ENCODE measurements around the gene MFSD2B.

DNA sequence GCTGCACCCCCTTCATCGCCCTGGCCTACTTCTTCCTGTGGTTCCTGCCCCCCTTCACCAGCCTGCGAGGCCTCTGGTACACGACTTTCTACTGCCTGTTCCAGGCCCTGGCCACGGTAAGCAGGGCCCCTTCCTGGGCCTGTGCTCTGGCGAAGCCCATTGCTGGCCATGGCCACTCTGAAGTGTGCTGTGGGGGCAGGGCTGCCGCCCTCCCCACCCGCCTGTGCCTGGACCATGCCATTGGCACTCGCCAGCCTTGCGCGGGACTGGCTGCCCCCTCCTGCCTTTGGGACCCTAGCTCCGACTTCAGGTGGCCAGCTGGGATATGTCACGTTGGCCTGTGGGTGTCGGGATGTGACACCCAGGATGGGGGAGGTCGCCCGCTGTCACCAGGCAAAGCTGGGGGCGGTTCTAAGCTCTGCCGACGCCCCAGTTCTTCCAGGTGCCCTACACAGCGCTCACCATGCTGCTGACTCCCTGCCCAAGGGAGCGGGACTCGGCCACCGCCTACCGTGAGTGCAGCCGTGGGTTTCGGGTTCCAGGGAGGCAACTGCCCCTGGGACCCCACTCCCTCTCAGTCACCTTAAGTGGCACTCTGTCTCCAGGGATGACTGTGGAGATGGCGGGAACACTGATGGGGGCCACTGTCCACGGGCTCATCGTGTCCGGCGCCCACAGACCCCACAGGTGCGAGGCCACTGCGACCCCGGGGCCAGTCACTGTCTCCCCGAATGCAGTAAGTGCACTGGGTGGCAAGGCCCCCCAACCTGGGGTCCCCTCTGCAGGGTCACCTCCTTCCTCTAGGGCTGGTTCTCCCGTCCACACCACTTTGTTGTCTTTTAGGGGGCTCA, 7.2 kb downstream of the MFSD2B start:
- no peak for TF ChIP-seq POLR2AphosphoS5 (IDR thresholded peaks at IDR 0.05; ENCODE audit: insufficient read depth in 1 of 2, low read depth in 1 of 2)
- TF ChIP-seq, protein P1, sequence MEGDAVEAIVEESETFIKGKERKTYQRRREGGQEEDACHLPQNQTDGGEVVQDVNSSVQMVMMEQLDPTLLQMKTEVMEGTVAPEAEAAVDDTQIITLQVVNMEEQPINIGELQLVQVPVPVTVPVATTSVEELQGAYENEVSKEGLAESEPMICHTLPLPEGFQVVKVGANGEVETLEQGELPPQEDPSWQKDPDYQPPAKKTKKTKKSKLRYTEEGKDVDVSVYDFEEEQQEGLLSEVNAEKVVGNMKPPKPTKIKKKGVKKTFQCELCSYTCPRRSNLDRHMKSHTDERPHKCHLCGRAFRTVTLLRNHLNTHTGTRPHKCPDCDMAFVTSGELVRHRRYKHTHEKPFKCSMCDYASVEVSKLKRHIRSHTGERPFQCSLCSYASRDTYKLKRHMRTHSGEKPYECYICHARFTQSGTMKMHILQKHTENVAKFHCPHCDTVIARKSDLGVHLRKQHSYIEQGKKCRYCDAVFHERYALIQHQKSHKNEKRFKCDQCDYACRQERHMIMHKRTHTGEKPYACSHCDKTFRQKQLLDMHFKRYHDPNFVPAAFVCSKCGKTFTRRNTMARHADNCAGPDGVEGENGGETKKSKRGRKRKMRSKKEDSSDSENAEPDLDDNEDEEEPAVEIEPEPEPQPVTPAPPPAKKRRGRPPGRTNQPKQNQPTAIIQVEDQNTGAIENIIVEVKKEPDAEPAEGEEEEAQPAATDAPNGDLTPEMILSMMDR (IDR thresholded peaks at IDR 0.05): no peak
